Fibroblast of skin of right biceps (primary cell): ENCODE data around the gene PPM1L.
A peak's percentile ranks its signal among the peaks of the same experiment; 100 is the strongest.

Experiments
- DNase-seq: peaks from one replicate; pipeline ENCODE4 v3.0.0-alpha.2; 2013

The PPM1L gene

GRCh38 chr3:161051856-161052255 is 295.8 kb downstream of the PPM1L start:
- no peak for DNase-seq

DNA sequence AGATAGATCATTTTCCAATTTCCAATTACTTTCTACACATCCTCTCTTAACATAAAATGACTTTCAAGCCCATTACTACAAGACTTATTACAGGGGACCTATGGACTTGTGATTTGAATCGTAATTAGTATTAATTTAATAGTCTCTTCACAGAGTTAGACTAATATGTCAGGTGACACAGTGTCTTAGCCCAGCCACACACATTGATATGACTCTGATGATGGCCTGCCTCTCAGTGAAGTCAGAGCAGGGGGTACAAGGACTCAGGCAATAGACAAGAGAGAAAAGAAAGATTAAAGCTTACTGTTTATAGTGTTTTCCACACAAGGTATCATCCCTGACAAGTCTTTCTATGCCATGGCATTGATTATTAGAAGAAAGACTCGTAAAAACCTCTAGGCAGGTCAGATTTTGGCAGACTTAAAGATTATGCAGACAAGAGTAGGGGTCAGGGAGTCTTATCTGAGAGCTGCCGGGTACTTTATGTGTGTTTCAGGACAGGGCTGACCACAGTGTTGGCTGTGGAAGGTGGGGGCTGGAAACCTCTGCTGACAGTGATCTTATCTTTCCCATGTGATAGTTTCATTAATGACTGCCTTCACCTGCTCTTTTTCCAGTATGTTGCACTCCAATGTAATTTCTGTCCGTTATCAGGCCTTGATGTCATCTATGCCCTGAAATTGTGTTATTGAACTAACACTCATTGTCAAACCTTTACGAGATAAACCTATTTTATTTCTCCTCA is 299.0 kb downstream of the PPM1L start:
- no peak for DNase-seq

GRCh38 chr3:161064413-161064812 is 308.4 kb downstream of the PPM1L start:
- DNase-seq: no peak

DNA sequence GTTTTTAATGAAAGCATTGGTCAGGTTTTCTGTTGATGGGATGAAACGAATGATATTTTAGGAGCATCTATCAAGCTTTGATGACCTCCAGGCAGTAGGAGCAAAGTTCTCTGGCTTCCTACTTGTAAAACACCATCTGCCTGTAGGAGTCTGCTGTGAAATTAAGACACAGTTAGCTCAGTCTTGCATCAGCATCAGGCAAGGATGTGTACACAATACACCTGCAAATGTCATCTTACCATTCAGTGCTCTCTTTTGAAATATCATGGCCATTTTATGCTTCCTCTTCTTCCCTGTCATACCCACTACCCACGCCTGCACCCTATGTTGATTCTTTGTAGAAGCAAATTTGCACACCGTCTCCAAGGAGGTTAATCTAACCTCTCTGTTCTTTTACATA is 310.9 kb downstream of the PPM1L start:
- no peak for DNase-seq

DNA sequence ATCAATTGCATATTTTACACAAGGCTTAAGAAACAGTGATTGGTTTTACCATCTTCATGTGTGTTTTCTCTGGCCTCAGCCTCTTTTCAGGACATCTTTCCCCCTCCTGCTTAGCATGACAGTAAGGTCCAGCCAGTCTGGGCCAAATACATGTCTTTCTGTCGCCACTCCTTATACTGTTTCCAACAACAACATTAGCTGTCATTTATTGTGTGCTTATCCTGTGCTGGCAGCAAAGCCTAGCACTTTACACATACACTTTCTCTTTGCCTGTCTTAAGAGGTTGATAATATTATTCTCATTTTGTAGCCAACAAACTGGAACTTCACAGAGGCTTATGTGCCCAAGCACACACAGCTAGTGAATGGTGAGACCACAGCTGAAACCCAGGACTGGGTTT is 311.3 kb downstream of the PPM1L start:
- DNase-seq: no peak

- peak; percentile 57 for DNase-seq
Observed at GRCh38 chr3:161069511-161070251, 313.6 kb downstream of the PPM1L start.

DNA sequence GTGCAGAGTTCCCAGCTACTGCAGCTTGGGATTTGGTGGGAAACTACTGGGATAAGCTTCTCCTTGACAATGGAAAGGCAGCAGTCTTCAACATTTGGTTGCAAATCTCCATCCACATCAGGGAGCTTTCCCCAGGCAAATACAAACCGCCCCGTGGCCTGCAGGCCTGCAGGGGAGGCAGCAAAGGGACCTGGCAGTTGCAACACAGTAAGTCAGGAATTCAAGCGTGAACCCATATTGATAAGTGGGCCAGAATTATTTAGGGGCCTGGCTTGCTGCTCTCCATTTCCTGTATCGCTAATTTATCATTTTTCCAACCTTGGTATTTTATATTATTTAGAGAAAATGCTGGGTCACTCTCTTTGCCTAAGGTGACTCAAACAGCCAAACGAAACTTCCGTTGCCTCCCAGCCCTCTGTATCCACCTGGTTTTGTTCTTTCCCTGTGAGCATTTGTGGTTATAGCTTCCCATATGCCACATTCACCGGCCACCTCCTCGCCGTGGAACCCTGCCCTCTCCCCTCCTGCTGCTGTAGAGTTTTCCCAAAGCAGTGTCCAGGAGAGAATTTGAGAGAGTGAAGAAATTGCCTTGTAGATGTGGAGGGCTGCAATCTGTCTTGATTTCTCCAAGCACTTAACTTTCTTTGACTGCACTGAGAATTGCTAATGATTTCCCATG is 314.4 kb downstream of the PPM1L start:
- no peak for DNase-seq

GRCh38 chr3:161070980-161071663 is 315.1 kb downstream of the PPM1L start:
- no peak for DNase-seq

DNA sequence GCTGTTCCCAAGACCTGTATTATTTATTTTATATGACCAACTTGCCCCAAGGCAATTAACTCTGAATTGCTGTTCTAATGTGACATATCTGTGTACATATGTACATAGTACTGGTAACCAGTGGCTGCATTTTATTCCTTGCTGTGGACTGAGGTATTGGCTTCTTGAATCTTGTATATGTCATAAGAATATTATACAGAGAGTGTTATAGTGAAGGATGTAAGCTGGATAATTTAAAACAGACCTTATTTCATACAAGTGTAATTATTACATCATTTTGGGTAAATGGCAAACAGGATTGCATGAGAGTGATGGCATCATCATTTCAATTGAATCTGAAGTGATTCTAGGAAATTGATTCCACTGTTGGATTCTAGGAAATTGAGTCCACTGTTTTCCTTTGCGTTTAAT is 316.2 kb downstream of the PPM1L start:
- DNase-seq: no peak

DNA sequence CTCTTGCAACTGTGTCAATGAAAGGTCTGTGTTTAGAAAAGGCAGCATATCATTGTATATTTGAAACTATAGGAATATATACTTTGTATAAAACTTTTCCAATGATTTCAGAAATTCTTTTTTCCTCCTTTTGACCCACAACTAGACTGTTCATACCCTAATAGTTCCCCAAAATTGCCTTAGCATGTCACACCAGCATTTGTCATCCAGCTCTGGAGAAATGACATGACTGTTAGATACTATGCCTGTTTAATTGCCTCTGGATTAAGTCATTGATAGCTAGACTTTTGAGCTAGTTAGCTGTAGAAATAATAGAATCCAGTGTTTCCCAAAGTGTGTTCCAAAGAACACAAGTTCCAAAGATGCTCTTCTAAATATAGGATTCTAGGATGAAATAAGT is 316.7 kb downstream of the PPM1L start:
- DNase-seq: no peak

- no peak for DNase-seq
Observed at GRCh38 chr3:161073181-161073580, 317.1 kb downstream of the PPM1L start.

GRCh38 chr3:161081633-161082032 is 325.6 kb downstream of the PPM1L start:
- no peak for DNase-seq

DNA sequence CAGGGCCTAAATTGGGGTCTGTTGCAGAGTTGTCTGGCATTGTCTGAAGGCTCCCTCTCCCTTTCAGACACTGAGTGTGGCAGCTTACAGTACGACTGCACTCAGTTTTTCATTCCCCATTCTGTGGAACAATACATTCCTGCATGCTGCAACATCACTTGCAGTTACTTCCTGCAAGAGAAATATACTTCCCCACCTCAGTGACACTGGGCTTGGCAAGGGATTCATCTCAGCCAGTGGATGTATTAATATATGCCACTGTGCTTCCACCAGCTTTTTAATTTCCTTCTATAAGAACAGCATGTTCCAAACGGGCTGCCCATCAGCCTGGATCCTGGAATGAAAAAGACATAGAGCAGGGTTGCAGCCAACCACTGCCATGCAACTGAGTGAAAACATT is 326.0 kb downstream of the PPM1L start:
- no peak for DNase-seq

DNA sequence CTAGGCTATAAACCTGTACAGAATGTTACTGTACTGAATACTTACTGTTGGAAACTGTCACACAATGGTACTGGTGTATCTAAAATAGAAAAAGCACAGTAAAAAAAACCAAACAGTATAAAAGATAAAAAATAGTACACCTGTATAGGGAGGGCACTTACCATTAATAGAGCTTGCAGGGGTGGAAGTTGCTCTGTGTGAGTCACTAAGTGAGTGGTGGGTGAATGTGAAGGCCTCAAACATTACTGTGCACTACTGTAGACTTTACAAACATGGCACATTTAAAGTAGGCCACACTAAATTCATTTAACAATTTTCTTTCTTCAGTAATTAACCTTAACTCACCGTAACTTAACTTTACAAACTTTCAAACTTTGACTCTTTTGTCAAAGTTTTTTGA is 327.1 kb downstream of the PPM1L start:
- no peak for DNase-seq

GRCh38 chr3:161084277-161084676 is 328.2 kb downstream of the PPM1L start:
- DNase-seq: no peak

GRCh38 chr3:161093895-161094294 is 337.9 kb downstream of the PPM1L start:
- DNase-seq: no peak

DNA sequence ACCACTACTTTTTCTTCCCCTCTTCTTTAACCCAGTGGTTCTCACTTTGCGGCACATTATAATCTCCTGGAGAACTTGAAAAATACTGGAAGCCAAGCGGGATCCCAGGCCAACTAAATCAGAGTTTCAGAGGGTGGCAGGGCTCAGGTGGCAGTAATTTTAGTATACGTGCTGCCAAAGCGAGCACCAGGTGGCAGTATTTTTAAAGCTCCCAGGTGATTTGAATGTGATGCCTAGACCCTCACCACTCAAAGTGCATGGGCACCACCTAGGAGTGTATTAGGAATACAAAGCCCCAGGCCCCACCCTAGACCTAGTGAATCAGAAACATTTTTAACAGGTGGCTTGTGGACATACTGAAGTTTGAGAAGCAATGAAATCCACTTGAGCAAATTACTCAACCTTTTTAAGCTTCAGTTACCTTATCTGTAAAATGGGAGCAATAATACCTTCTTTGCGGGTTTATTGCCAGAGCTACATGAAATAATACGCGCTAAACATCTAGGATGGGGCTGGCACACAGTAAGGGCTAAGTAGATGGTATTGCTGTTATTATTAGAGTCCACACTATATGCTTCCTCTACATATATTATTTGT is 340.8 kb downstream of the PPM1L start:
- DNase-seq: no peak

GRCh38 chr3:161100994-161101393 is 345.0 kb downstream of the PPM1L start:
- DNase-seq: no peak

DNA sequence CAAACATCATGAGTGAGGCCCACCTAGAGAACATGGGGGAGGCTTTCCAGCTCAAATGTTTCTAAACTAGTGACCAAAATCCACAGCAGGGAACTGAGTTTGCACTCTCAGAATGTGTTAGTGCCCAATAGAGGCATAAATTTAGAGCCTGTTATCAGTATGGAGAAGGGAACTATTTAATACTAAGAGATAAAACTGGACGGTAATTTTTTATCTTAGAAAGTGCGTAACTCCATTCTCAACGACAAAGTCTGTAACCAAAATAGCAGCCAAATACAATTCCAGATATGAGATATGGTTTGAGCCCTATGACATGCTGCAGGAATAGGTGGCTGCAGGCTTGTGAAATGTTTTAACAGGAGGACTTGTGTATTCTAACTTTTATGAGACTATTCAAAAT is 345.6 kb downstream of the PPM1L start:
- no peak for DNase-seq

GRCh38 chr3:161103776-161104385 is 347.9 kb downstream of the PPM1L start:
- no peak for DNase-seq

- DNase-seq: peak; percentile 80
Observed at GRCh38 chr3:161104561-161105551, 348.8 kb downstream of the PPM1L start, which contains the start of gene B3GALNT1. Gene B3GALNT1, minus strand, starts transcription at chr3:161105349. Its CDS starts 18,595 bp downstream, at chr3:161086754.
